IPS-15b (cell line): ENCODE measurements around the gene GTPBP1.

Source experiments
- H3K27me3 ChIP-seq: one replicate; pipeline ENCODE4 v1.6.1; 2013; ENCODE audit warnings: low read length; ENCODE audit not compliant: control insufficient read depth, insufficient read depth
- H3K36me3 ChIP-seq: one replicate; pipeline ENCODE4 v1.6.1; 2013; ENCODE audit warnings: low read length; ENCODE audit not compliant: control insufficient read depth, insufficient read depth
- H3K4me1 ChIP-seq: one replicate; pipeline ENCODE4 v1.6.1; 2013; ENCODE audit warnings: mild to moderate bottlenecking, low read length; ENCODE audit not compliant: control insufficient read depth, insufficient read depth
- H3K4me3 ChIP-seq: one replicate; pipeline ENCODE4 v1.5.1; 2013; ENCODE audit warnings: low read depth, low read length
- H3K9ac ChIP-seq: one replicate; pipeline ENCODE4 v1.6.1; 2013; ENCODE audit warnings: low read depth, mild to moderate bottlenecking, low read length
- H3K9me3 ChIP-seq: one replicate; pipeline ENCODE4 v1.6.1; 2013; ENCODE audit warnings: mild to moderate bottlenecking, low read length; ENCODE audit not compliant: control insufficient read depth, insufficient read depth

GTPBP1 gene

DNA sequence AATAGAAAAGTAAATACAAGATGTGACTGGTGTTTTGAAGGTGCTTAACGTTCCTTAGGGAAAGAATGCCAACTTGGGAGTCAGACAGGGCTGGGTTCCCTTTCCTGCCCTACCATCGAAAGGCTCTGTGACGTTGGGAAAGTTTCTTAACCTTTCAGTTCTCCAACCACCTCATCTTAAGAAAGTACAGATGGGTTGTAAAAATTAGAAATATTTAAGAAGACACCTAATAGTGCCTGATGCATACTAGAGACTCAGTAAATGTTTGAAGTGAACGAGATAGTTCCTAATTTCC, 1.1 kb downstream of the GTPBP1 start:
- Histone ChIP-seq H3K4me3 (peak overlapping the region; percentile 82), H3K9ac (peak overlapping the region; percentile 87), H3K4me1 (peaks cover 26% of the 10 kb centered on the region), H3K9me3 (no peaks in the 10 kb centered on the region), H3K36me3 (no peaks in the 10 kb centered on the region), H3K27me3 (no peaks in the 10 kb centered on the region)

DNA sequence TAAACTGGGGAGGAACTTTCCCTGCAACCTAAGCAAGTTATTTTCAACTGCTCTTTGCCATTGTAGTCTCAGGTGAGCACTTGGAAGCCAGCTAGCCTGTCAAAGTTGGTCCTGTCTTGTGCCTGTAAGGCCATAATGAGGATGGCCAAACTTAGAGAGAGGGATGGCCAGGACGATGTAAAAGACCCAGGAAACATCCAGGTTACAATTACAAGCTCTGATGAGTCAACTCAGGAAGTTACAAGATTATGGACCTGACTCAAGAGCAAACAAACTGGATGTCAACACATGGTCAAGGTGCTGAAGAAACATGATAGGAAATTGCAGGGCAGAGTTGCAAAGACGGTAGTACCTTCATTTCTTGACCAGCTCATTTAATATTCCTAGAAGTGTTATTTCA, 1.6 kb downstream of the GTPBP1 start:
- H3K4me1 ChIP-seq, result peaks cover 28% of the 10 kb centered on the region
- H3K36me3 ChIP-seq, result peaks cover 2% of the 10 kb centered on the region
- no peaks in the 10 kb centered on the region for H3K27me3 ChIP-seq
- no peak overlapping the region for H3K9ac ChIP-seq
- no peaks in the 10 kb centered on the region for H3K9me3 ChIP-seq
- H3K4me3 ChIP-seq, result peak overlapping the region; percentile 82

DNA sequence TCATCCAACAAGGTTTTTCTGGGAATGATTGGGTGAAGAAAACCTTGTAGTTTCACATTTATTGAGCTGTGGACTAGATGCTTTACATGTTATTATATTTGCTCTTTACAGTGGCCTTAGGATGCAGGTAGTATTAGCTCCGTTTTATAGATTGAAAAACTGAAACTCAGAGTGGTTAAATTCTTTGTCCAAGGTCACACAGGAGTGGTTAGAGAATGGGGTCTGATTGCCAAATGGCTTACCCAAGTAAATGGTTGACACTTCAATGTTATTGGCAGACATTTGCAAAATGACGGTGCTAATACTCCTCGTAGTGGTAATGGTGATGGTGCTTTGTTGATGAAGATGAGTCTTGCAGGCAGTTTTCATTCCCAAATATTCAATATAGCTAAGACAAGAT, 2.2 kb downstream of the GTPBP1 start:
- H3K9me3 ChIP-seq, result no peaks in the 10 kb centered on the region
- H3K36me3 ChIP-seq, result peaks cover 2% of the 10 kb centered on the region
- peaks cover 30% of the 10 kb centered on the region for H3K4me1 ChIP-seq
- H3K4me3 ChIP-seq, result peak overlapping the region; percentile 82
- H3K9ac ChIP-seq, result no peak overlapping the region
- no peaks in the 10 kb centered on the region for H3K27me3 ChIP-seq

DNA sequence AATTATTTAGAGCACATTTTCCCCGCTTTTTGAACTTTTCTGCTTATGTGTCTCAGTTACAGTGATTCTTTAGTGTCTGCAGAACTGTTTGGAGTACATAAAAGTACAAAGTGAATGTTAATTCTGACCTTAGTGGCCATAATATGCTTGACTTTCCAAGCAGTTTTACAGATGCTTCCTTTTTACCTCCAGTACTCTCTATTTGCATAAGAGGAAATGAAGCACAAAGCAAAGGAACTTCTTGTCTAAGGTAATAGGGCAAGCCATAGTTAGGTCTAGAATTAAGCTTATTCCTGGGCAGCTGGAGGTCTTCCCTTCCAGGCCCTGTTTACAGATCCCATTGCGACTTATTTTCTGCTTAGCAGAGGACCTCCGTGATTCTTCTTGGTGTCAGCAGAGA, 3.6 kb downstream of the GTPBP1 start:
- H3K27me3 ChIP-seq, result no peaks in the 10 kb centered on the region
- peaks cover 5% of the 10 kb centered on the region for H3K36me3 ChIP-seq
- no peak overlapping the region for H3K4me3 ChIP-seq
- no peak overlapping the region for H3K9ac ChIP-seq
- H3K4me1 ChIP-seq, result peaks cover 29% of the 10 kb centered on the region
- H3K9me3 ChIP-seq, result no peaks in the 10 kb centered on the region

DNA sequence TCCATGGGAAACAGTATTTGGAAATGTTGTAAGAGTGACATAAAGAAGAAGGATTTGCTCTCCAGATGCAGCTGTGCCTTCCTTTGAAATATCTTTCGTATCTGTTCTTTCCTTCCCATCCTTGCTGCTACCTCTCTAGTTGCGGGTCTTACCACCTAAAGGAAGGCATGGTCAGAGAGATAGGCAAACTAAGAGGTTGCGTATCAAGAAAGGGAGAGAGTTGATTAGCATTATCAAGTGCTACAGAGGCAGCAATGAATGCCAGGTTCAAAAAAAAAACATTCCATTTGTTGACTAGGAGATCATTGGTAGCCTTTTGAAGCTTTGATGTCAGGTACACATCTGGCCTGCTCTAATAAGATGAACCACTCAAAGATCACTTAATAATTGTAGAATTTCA, 4.6 kb downstream of the GTPBP1 start:
- Histone ChIP-seq H3K9me3 (no peaks in the 10 kb centered on the region), H3K4me1 (peaks cover 23% of the 10 kb centered on the region), H3K9ac (no peak overlapping the region), H3K4me3 (no peak overlapping the region), H3K27me3 (no peaks in the 10 kb centered on the region), H3K36me3 (peaks cover 8% of the 10 kb centered on the region)

DNA sequence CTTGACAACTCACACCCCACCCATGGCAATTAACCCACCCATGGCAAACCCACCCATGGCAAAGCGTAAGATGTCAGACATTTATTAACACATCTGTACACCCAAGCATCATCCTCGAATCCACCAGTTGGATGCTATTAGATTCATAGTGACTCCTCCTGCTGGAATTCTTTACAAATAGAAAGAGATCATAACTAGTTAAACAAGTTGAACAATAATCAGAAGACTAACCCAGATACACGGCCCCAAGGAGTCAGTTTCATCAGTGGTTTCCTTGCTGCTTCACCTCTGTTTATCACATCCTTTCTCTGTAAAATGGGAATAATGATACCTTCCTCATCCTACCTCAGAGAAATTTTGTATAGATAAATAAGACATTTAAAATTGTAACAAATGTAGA, 5.1 kb downstream of the GTPBP1 start:
- Histone ChIP-seq H3K9me3 (no peaks in the 10 kb centered on the region), H3K27me3 (no peaks in the 10 kb centered on the region), H3K4me3 (no peak overlapping the region), H3K9ac (no peak overlapping the region), H3K4me1 (peaks cover 23% of the 10 kb centered on the region), H3K36me3 (peaks cover 13% of the 10 kb centered on the region)

DNA sequence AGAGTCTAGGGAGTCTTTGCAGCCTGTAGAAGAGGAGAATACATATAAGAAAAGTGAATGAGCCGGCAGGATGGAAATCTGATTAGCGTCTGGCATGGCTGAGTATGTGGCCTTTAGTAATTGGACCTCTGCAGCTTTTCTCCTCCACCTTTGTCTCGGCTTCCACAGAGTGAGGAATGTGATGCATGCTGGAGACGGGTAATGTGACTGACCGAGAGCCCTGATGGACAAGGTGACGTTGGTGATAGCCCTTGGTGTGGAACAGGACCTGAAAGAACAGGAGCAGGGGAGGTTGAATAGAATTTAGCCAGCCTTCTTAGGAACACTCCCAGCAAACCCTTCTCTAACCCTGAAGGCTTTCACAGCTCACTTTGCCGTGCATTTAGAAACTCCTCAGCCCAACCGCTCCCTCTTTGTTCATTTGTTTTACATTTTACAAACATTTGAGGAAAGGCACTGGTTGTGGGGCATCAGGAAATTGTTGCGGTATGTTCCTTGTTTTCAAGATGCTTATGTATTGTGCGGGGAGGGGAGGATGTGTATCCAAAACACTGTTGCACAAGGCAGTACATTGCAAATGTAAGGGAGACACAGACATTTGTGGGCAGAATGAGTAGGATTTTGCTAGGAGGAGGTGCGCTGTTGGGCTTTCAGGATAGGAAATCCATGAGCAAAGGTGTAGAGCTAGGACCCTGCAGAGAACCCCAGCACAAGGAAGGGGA, 6.9 kb downstream of the GTPBP1 start:
- peaks cover 17% of the 10 kb centered on the region for H3K4me1 ChIP-seq
- H3K27me3 ChIP-seq, result no peaks in the 10 kb centered on the region
- H3K9me3 ChIP-seq, result no peaks in the 10 kb centered on the region
- H3K4me3 ChIP-seq, result no peak overlapping the region
- no peak overlapping the region for H3K9ac ChIP-seq
- H3K36me3 ChIP-seq, result peaks cover 31% of the 10 kb centered on the region

DNA sequence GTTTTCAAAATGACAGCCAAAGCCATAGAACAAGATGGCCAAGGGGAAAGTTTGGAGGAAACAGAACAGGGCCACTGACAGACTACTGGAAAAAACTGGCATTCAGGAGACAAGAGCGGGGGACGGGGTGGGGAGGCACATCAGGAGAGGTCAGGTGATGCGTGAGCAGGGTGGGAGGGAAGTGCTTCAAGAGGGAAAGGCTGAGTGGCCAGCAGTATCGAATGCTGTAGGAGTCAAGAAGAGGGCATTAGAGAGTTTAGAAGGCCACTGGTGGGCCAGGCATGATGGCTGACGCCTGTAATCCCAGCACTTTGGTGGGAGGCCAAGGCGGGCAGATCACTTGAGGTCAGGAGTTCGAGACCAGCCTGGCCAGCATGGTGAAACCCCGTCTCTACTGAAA, 8.2 kb downstream of the GTPBP1 start:
- H3K27me3 ChIP-seq, result no peaks in the 10 kb centered on the region
- H3K4me1 ChIP-seq, result peaks cover 13% of the 10 kb centered on the region
- no peak overlapping the region for H3K9ac ChIP-seq
- no peaks in the 10 kb centered on the region for H3K9me3 ChIP-seq
- peaks cover 34% of the 10 kb centered on the region for H3K36me3 ChIP-seq
- no peak overlapping the region for H3K4me3 ChIP-seq

DNA sequence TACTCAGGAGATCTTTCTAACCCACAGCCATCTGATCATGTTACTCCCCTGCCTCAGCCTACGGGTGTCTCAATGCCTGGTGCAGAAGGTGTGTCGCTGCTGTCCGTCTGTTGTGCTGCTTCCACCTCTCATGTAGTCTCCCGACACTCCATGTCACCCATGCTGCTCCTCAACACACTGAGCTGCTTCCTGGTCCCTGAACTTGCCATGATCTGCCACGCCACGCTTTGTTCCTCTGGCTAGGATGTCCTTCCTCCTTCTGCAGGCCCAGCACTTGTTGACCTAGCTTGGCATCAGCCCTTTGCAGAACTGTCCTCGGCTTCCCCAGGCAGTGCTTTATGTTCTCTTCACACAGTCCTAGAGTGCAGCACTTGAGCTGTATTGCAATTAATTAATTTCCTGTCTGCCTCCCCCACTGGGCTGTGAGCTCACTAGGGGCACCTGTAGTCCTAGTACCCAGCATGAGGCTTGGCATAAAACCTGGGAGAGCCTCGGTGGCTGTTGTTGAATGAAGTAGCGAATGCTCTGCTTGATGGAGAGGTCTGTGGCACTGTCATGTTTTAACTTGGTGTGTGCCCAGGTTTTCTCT, 9.5 kb downstream of the GTPBP1 start:
- Histone ChIP-seq H3K9ac (no peak overlapping the region), H3K4me3 (no peak overlapping the region), H3K4me1 (peaks cover 10% of the 10 kb centered on the region), H3K36me3 (peaks cover 34% of the 10 kb centered on the region), H3K27me3 (no peaks in the 10 kb centered on the region), H3K9me3 (no peaks in the 10 kb centered on the region)

DNA sequence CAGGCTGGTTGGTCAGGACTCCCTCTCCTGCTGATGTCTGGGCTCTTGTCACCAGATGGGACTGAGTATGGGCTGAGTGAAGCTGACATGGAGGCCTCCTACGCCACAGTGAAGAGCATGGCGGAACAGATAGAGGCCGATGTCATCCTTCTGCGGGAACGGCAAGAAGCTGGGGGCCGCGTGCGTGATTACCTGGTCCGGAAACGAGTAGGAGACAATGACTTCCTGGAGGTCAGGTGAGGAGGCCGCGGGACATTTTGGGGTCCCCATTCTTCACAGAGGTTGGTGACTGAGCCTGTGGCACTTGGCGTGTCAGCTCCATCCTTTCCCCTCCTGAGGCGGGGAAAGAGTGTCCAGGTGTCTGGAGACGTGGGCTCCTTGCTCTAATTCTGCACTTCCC, 10.1 kb downstream of the GTPBP1 start:
- Histone ChIP-seq H3K27me3 (no peaks in the 10 kb centered on the region), H3K9me3 (no peaks in the 10 kb centered on the region), H3K4me3 (no peak overlapping the region), H3K36me3 (peaks cover 39% of the 10 kb centered on the region), H3K4me1 (peaks cover 10% of the 10 kb centered on the region), H3K9ac (no peak overlapping the region)

DNA sequence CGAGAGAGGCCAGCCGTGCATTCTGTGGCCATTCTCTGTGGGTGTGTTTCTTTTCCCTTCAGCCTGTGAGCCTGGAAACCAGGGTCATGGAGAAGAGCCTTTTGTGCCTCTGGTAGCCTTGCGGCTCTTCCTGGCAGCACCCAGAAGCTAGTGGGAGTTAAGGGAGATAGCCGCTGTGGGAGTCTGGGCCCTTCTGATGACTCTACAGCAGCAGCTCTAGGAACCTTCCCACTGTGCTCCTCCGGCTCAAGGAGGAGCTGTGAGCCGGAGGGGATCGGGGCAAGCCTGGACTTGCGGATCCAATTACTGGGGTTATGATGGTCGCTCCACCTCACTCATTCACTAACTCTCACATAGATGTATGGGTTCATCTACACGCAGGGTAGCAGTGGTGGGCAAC, 10.5 kb downstream of the GTPBP1 start:
- Histone ChIP-seq H3K4me3 (no peak overlapping the region), H3K27me3 (no peaks in the 10 kb centered on the region), H3K9me3 (no peaks in the 10 kb centered on the region), H3K9ac (no peak overlapping the region), H3K4me1 (peaks cover 10% of the 10 kb centered on the region), H3K36me3 (peaks cover 39% of the 10 kb centered on the region)

DNA sequence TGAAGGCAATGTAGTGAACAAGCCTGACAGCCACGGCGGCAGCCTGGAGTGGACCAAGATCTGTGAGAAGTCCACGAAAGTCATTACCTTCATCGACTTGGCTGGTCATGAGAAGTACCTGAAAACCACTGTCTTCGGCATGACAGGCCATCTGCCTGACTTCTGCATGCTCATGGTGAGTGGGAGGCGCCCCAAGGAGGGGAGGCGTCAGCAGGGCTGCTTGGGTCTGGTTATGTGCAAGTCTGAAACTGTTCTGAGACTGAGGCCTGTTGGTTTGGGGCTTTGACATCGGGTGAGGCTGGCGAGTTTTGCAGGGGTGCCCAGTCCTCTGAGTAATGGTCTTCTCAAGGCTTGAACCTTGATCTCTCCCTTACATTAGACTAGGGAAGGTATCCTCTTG, 11.1 kb downstream of the GTPBP1 start:
- Histone ChIP-seq H3K9ac (no peak overlapping the region), H3K4me1 (peaks cover 10% of the 10 kb centered on the region), H3K27me3 (no peaks in the 10 kb centered on the region), H3K9me3 (no peaks in the 10 kb centered on the region), H3K4me3 (no peak overlapping the region), H3K36me3 (peaks cover 44% of the 10 kb centered on the region)
